Measurements from ENCODE around the gene SPOCK3. TPM values are rescaled to one million over a fixed set of nuclear protein-coding genes. Genes with fewer than 3 reads are reported as not detected.

SPOCK3 gene
- total RNA-seq, 1 experiment from 2014 or later, result 0.24 TPM

- Mint-ChIP-seq H3K4me1 (no peaks in the 10 kb centered on the region), H3K4me3 (no peak overlapping the region), H3K27me3 (ENCODE audit: low read depth) (no peaks in the 10 kb centered on the region; the same call in 1 of the 2 replicates), H3K36me3 (no peaks in the 10 kb centered on the region), H3K27ac (no peak overlapping the region), H3K9me3 (no peaks in the 10 kb centered on the region)
- ChIA-PET CTCF (no interaction called here), POLR2A (no interaction called here)
- TF ChIP-seq E2F4 (CRISPR knock-in tag; IDR thresholded peaks at IDR 0.05; ENCODE audit: borderline replicate concordance, low read depth) (no peak), TP53 (CRISPR knock-in tag; IDR thresholded peaks at IDR 0.05) (no peak), CTCF (IDR thresholded peaks at IDR 0.05) (peak; percentile 37; the same call in 1 of the 2 replicates)
- peak; percentile 87 for ATAC-seq
- peak; percentile 31 for DNase-seq (ENCODE audit: low spot score)
Measured at GRCh38 chr4:167020410-167020809, 213.9 kb downstream of the SPOCK3 start.

- DNase-seq (ENCODE audit: low spot score) (no peak), ATAC-seq (no peak)
- no peak overlapping the region for H3K4me3 Mint-ChIP-seq
- ChIA-PET POLR2A (no interaction called here), CTCF (no interaction called here)
- H3K27me3 Mint-ChIP-seq (ENCODE audit: low read depth), result no peaks in the 10 kb centered on the region; the same call in 1 of the 2 replicates
- H3K4me1 Mint-ChIP-seq, result no peaks in the 10 kb centered on the region
- TF ChIP-seq HMGA2 (CRISPR knock-in tag; IDR thresholded peaks at IDR 0.05) (0 out of 2 replicates have a peak, but pooled peaks have one; percentile 6), ZNF138 (CRISPR knock-in tag; conservative IDR thresholded peaks at IDR 0.05) (no peak)
- no peak overlapping the region for H3K27ac Mint-ChIP-seq
- H3K9me3 Mint-ChIP-seq, result no peaks in the 10 kb centered on the region
- H3K36me3 Mint-ChIP-seq, result no peaks in the 10 kb centered on the region
Measured at GRCh38 chr4:167014944-167015343, 219.3 kb downstream of the SPOCK3 start.

DNA sequence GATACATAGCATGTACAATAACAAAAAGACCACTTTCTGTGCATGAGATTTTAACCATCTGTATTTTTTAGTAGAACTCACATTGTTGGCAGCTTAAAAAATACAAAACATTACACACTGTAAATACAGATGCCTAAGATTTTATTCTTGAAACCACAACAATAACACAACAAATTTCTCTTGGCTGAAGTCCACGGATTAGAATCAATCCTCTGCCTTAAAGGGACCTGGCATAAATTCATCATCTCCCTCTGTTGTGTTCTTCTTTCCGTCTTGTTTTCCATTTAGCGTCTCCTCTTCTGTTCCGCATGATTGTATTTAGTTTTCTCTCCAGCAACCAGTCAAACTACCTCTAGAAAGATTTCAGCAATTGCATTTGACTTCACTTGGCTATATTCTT lies 231.0 kb downstream of the SPOCK3 start:
- Mint-ChIP-seq H3K36me3 (no peaks in the 10 kb centered on the region), H3K27me3 (ENCODE audit: low read depth) (no peaks in the 10 kb centered on the region; the same call in 1 of the 2 replicates), H3K4me1 (no peaks in the 10 kb centered on the region), H3K4me3 (no peak overlapping the region), H3K27ac (no peak overlapping the region), H3K9me3 (no peaks in the 10 kb centered on the region)
- TF ChIP-seq SOX15 (CRISPR knock-in tag; IDR thresholded peaks at IDR 0.05) (no peak), ATF3 (CRISPR knock-in tag; conservative IDR thresholded peaks at IDR 0.05) (no peak), ETV6 (CRISPR knock-in tag; IDR thresholded peaks at IDR 0.05) (no peak), AFF4 (CRISPR knock-in tag; IDR thresholded peaks at IDR 0.05; ENCODE audit: borderline replicate concordance) (no peak), SP1 (CRISPR knock-in tag; conservative IDR thresholded peaks at IDR 0.05) (no peak), ELF4 (CRISPR knock-in tag; IDR thresholded peaks at IDR 0.05; ENCODE audit: low read depth) (no peak), GRHL2 (CRISPR knock-in tag; IDR thresholded peaks at IDR 0.05; ENCODE audit: insufficient replicate concordance, severe bottlenecking) (no peak), ZNF416 (CRISPR knock-in tag; IDR thresholded peaks at IDR 0.05) (no peak), KAT7 (CRISPR knock-in tag; IDR thresholded peaks at IDR 0.05; ENCODE audit: borderline replicate concordance) (no peak), ZNF263 (CRISPR knock-in tag; IDR thresholded peaks at IDR 0.05; ENCODE audit: low read depth) (no peak), OVOL2 (CRISPR knock-in tag; IDR thresholded peaks at IDR 0.05; ENCODE audit: borderline replicate concordance) (no peak)
- TF ChIP-seq, protein P1, sequence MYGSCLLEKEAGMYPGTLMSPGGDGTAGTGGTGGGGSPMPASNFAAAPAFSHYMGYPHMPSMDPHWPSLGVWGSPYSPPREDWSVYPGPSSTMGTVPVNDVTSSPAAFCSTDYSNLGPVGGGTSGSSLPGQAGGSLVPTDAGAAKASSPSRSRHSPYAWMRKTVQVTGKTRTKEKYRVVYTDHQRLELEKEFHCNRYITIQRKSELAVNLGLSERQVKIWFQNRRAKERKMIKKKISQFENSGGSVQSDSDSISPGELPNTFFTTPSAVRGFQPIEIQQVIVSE (CRISPR knock-in tag; IDR thresholded peaks at IDR 0.05; ENCODE audit: borderline replicate concordance), result no peak
- TF ChIP-seq, protein P2, sequence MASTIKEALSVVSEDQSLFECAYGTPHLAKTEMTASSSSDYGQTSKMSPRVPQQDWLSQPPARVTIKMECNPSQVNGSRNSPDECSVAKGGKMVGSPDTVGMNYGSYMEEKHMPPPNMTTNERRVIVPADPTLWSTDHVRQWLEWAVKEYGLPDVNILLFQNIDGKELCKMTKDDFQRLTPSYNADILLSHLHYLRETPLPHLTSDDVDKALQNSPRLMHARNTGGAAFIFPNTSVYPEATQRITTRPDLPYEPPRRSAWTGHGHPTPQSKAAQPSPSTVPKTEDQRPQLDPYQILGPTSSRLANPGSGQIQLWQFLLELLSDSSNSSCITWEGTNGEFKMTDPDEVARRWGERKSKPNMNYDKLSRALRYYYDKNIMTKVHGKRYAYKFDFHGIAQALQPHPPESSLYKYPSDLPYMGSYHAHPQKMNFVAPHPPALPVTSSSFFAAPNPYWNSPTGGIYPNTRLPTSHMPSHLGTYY (CRISPR knock-in tag; IDR thresholded peaks at IDR 0.05), result no peak
- ChIA-PET POLR2A (no interaction called here), CTCF (no interaction called here)
- no peak for ATAC-seq
- no peak for DNase-seq (ENCODE audit: low spot score)

All from WTC11 (cell line).